Esophagus muscularis mucosa (tissue), 4 donors: ENCODE data around the gene IMPG2. TPM values are rescaled to one million over a fixed set of nuclear protein-coding genes. Genes with fewer than 3 reads are reported as not detected.

Experiments
- DNase-seq: peaks from one replicate; pipeline ENCODE4 v3.0.0-alpha.2; 2017; ENCODE audit errors: extremely low spot score
- H3K27ac ChIP-seq, 4 donors: fragments of 200-600 bp; sonication (generic); replicated peaks in 1 of 4; 1 replicate in 3 of 4; 2 replicates in 1 of 4; pipeline ENCODE4 v1.5.1; 2016 to 2019; ENCODE audit warnings: mild to moderate bottlenecking in 1 of 4
- H3K27me3 ChIP-seq, 4 donors: fragments of 200-600 bp; sonication (generic); one replicate each; pipeline versions ENCODE4 v1.5.1 to v1.6.0; 2016 to 2019
- H3K36me3 ChIP-seq, 4 donors: fragments of 200-600 bp; sonication (generic); one replicate each; pipeline ENCODE4 v1.5.1; 2016 to 2019
- H3K4me1 ChIP-seq, 4 donors: fragments of 200-600 bp; sonication (generic); one replicate each; pipeline ENCODE4 v1.5.1; 2016 to 2019
- H3K4me3 ChIP-seq, 4 donors: fragments of 200-600 bp; sonication (generic); 1 replicate in 2 of 4; 2 replicates in 2 of 4; pipeline ENCODE4 v1.5.1; 2016 to 2019; ENCODE audit warnings: mild to moderate bottlenecking in 4 of 4, moderate library complexity in 1 of 4
- H3K9me3 ChIP-seq, 4 donors: fragments of 200-600 bp; sonication (generic); 1 replicate in 3 of 4; 2 replicates in 1 of 4; pipeline ENCODE4 v1.5.1; 2016 to 2019
- EP300 ChIP-seq: sonication (generic); formaldehyde crosslinking; IDR thresholded peaks from one replicate; pipeline ENCODE4 v1.6.1; 2017; ENCODE audit warnings: antibody characterized with exemption
- POLR2A ChIP-seq: fragments of 450-650 bp; IDR thresholded peaks from one replicate; pipeline ENCODE4 v1.6.1; 2017; ENCODE audit warnings: antibody characterized with exemption, moderate library complexity, mild to moderate bottlenecking, low read depth
- POLR2AphosphoS5 ChIP-seq, 2 donors: sonication (generic); formaldehyde crosslinking; IDR thresholded peaks; one replicate each; pipeline ENCODE4 v1.6.1; 2017; ENCODE audit warnings: antibody characterized with exemption in 2 of 2
- WGBS: methylation state at CpG from one replicate; pipeline ENCODE4 v1.1.5; 2018; 5-methylcytosine and 5-hydroxymethylcytosine counted together
- intact Hi-C: fragments of 100-400 bp; cut with DNase I; formaldehyde crosslinking; loops from one replicate; pipeline ENCODE4 v1.15.1; 2023
- total RNA-seq, 4 donors: library from RNA; depleted of rRNA; stranded (reverse); fragments of >200 nt; gene quantifications; one replicate each; pipeline versions ENCODE4 v1.1.0 to v1.2.1, GENCODE V29; 2016
- TF ChIP-seq, protein P1 (sequence below), 3 experiments: fragments of 200-600 bp in 2 of 3; fragments of 450-650 bp in 1 of 3; sonication (generic) in 2 of 3; IDR thresholded peaks; one replicate each; pipeline ENCODE4 v1.5.1; 2017 to 2019; ENCODE audit warnings: antibody characterized with exemption in 3 of 3, mild to moderate bottlenecking in 2 of 3, moderate library complexity in 1 of 3

IMPG2 gene
- total RNA-seq, 4 donors from 2014 or later = 0.78 to 0.83 (median 0.82) TPM

DNA sequence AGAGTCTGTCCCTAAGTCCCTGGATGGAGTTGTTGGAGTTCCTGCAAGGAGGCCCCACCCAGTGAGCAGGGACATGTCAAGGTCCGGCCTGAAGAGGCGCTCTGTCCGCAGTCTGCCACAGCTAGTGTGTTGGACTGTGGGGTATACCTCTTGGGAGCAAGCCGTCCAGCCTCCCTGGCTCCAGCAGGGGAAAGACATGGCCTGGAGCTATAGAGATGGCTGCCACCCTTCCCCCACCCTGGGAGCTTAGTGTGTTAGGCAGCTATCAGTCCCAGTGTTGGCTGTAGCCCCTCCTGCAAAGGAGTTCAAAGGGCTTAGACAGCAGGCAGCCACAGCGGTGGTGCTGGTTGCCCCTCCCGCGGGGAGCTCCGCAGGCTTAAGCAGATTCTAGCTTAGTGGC, 20.3 kb downstream of the IMPG2 start:
- TF ChIP-seq, protein P1, sequence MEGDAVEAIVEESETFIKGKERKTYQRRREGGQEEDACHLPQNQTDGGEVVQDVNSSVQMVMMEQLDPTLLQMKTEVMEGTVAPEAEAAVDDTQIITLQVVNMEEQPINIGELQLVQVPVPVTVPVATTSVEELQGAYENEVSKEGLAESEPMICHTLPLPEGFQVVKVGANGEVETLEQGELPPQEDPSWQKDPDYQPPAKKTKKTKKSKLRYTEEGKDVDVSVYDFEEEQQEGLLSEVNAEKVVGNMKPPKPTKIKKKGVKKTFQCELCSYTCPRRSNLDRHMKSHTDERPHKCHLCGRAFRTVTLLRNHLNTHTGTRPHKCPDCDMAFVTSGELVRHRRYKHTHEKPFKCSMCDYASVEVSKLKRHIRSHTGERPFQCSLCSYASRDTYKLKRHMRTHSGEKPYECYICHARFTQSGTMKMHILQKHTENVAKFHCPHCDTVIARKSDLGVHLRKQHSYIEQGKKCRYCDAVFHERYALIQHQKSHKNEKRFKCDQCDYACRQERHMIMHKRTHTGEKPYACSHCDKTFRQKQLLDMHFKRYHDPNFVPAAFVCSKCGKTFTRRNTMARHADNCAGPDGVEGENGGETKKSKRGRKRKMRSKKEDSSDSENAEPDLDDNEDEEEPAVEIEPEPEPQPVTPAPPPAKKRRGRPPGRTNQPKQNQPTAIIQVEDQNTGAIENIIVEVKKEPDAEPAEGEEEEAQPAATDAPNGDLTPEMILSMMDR (IDR thresholded peaks at IDR 0.05) = no peak
- TF ChIP-seq POLR2AphosphoS5 (IDR thresholded peaks at IDR 0.05) (no peak), EP300 (no peak), POLR2A (no peak)
- intact Hi-C loops = no loop called here
- no peaks in the 10 kb centered on the region for H3K9me3 ChIP-seq
- DNase-seq = no peak
- no peaks in the 10 kb centered on the region for H3K36me3 ChIP-seq
- H3K4me1 ChIP-seq = no peaks in the 10 kb centered on the region
- no peaks in the 10 kb centered on the region for H3K27me3 ChIP-seq
- H3K4me3 ChIP-seq = no peak overlapping the region
- WGBS = 95% methylated on average over 4 of the region's 8 CpGs
- no peak overlapping the region for H3K27ac ChIP-seq

DNA sequence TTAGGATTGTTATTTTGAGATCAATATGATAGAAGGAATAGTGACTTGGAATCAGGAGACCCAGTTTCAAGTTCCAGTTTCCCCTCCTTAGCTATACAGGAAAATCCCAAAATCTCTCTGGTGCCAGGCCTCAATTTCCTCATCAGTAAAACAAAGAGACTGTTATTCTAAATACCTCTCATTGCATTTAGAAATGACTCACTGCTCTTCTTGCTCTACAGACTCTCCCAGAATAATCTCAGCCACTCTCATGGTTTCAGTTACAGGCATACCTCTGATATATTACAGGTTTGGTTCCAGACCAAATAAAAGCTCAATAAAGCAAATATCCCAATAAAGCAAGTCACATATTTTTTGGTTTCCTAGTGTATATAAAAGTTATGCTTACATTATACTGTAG, 28.3 kb downstream of the IMPG2 start:
- Histone ChIP-seq H3K4me1 (no peaks in the 10 kb centered on the region), H3K36me3 (no peaks in the 10 kb centered on the region), H3K27me3 (no peaks in the 10 kb centered on the region), H3K4me3 (no peak overlapping the region), H3K9me3 (no peaks in the 10 kb centered on the region), H3K27ac (no peak overlapping the region)
- no peak for DNase-seq
- intact Hi-C loops = no loop called here
- TF ChIP-seq POLR2AphosphoS5 (IDR thresholded peaks at IDR 0.05) = no peak
- no peak for TF ChIP-seq EP300
- TF ChIP-seq POLR2A = no peak
- TF ChIP-seq, protein P1 (IDR thresholded peaks at IDR 0.05) = no peak

DNA sequence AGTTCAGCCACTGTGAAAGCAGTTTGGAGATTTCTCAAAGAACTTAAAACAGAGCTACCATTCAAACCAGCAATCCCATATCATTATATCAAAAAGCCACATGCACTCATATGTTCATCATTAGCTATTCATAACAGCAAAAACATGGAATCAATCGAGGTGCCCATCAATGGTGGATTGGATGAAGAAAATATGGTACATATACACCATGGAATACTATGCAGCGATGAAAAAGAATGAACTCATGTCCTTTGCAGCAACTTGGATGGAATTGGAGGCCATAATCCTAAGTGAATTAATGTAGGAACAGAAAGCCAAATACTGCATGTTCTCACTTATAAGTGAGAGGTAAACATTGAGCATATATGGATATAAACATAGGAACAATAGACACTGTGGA, 32.1 kb downstream of the IMPG2 start:
- TF ChIP-seq POLR2AphosphoS5 (IDR thresholded peaks at IDR 0.05) (no peak), EP300 (no peak), POLR2A (no peak)
- TF ChIP-seq, protein P1 (IDR thresholded peaks at IDR 0.05) = no peak
- Histone ChIP-seq H3K4me3 (no peak overlapping the region), H3K9me3 (no peaks in the 10 kb centered on the region), H3K4me1 (no peaks in the 10 kb centered on the region), H3K36me3 (no peaks in the 10 kb centered on the region), H3K27ac (no peak overlapping the region), H3K27me3 (no peaks in the 10 kb centered on the region)
- 84% methylated on average over 2 of the region's 2 CpGs for WGBS
- intact Hi-C loops = no loop called here
- DNase-seq = no peak

DNA sequence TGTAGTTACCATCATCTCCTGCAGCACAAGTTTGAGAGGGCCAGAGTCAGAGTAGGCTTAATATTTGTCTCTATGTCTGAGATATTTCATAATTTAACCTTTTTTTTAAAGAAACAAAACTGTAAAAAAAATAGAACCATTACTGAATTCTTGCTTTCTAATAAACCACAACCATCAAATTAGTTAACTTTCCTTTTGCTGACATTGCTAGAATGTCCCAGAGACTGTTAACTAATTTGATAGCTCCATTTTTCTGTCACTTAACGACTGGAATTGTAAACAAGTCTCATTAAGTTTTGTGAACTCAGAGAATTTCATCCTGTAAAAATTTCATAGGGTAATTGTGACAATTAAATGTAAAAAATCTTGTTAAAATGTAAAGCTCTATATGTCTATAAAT, 35.6 kb downstream of the IMPG2 start:
- Histone ChIP-seq H3K36me3 (no peaks in the 10 kb centered on the region), H3K27me3 (no peaks in the 10 kb centered on the region), H3K4me1 (no peaks in the 10 kb centered on the region), H3K9me3 (no peaks in the 10 kb centered on the region), H3K4me3 (no peak overlapping the region), H3K27ac (no peak overlapping the region)
- TF ChIP-seq, protein P1 (IDR thresholded peaks at IDR 0.05) = no peak
- TF ChIP-seq EP300 (no peak), POLR2AphosphoS5 (IDR thresholded peaks at IDR 0.05) (no peak), POLR2A (no peak)
- intact Hi-C loops = no loop called here
- no peak for DNase-seq
- WGBS = 84% methylated on average over 1 of the region's 1 CpG

DNA sequence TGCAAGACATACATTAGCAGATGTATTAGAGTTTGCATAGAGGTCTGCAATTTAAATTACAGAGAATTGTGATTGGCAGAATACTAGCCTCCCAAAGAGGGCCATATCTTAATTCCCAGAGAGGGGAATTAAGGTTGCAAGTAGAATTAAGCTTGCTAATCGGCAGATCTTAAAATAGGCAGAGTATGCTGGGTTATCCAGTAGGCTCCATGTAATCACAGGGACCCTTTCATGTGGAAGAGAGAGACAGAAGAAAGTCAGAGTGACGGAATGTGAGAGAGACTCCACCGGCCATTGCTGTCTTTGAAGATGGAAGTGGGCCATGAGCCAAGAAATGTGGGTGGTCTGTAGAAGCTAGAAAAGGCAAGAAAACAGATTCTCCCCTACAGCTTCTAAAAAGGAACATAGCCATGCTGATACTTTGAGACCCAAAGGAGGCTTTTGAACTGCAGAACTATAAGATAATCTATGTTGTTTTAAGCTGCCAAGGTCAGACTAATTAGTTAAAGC, 38.8 kb downstream of the IMPG2 start:
- no peak for DNase-seq
- Histone ChIP-seq H3K4me1 (no peaks in the 10 kb centered on the region), H3K27ac (no peak overlapping the region), H3K9me3 (no peaks in the 10 kb centered on the region), H3K36me3 (no peaks in the 10 kb centered on the region), H3K4me3 (no peak overlapping the region), H3K27me3 (no peaks in the 10 kb centered on the region)
- intact Hi-C loops = no loop called here
- WGBS = 67% methylated on average over 3 of the region's 3 CpGs
- TF ChIP-seq POLR2A (no peak), EP300 (no peak), POLR2AphosphoS5 (IDR thresholded peaks at IDR 0.05) (no peak)
- TF ChIP-seq, protein P1 (IDR thresholded peaks at IDR 0.05) = no peak
